Fibroblast of lung (primary cell): ENCODE results near the gene SHFL. TPM values are rescaled to one million over a fixed set of nuclear protein-coding genes. Genes with fewer than 3 reads are reported as not detected.

Source experiments
- DNase-seq, 2 donors: peaks; one replicate each; pipeline versions ENCODE4 v3.0.0 to v3.0.0-alpha.2; 2010; ENCODE audit warnings: low read depth in 2 of 2
- H2AFZ ChIP-seq: 2 replicates; pipeline ENCODE4 v1.5.1; 2012; ENCODE audit warnings: low read length, control low read depth, inconsistent platforms
- H3K27ac ChIP-seq: 2 replicates; pipeline ENCODE4 v1.5.1; 2011; ENCODE audit warnings: low read length, control low read depth; ENCODE audit not compliant: insufficient read depth
- H3K27me3 ChIP-seq: 2 replicates; pipeline ENCODE4 v1.5.1; 2011; ENCODE audit warnings: mild to moderate bottlenecking, low read length; ENCODE audit not compliant: control insufficient read depth, insufficient read depth
- H3K36me3 ChIP-seq: 2 replicates; pipeline ENCODE4 v1.5.1; 2011; ENCODE audit warnings: low read length; ENCODE audit not compliant: control insufficient read depth, insufficient read depth
- H3K4me1 ChIP-seq: 2 replicates; pipeline ENCODE4 v1.5.1; 2011; ENCODE audit warnings: low read length; ENCODE audit not compliant: control insufficient read depth, insufficient read depth; ENCODE audit errors: extremely low read depth
- H3K4me2 ChIP-seq: 2 replicates; pipeline ENCODE4 v1.5.1; 2011; ENCODE audit warnings: low read length, control low read depth; ENCODE audit not compliant: insufficient read depth; ENCODE audit errors: extremely low read depth
- H3K4me3 ChIP-seq, 4 experiments: fragments of 200-600 bp in 1 of 4; sonication (generic) in 1 of 4; replicated peaks in 1 of 4; 2 replicates each; pipeline ENCODE4 v1.5.1; 2011 to 2016; ENCODE audit warnings: low read length in 4 of 4, low read depth in 3 of 4, mild to moderate bottlenecking in 3 of 4, control low read depth in 2 of 4, inconsistent platforms in 1 of 4, mixed read lengths in 1 of 4; ENCODE audit not compliant: insufficient read depth in 1 of 4; ENCODE audit errors: control extremely low read depth in 1 of 4
- H3K79me2 ChIP-seq: 2 replicates; pipeline ENCODE4 v1.5.1; 2012; ENCODE audit warnings: mild to moderate bottlenecking, low read length, inconsistent platforms; ENCODE audit not compliant: control insufficient read depth, insufficient read depth
- H3K9ac ChIP-seq: 2 replicates; pipeline ENCODE4 v1.5.1; 2011; ENCODE audit warnings: mild to moderate bottlenecking, low read length, control low read depth; ENCODE audit not compliant: insufficient read depth
- H3K9me3 ChIP-seq: 2 replicates; pipeline ENCODE4 v1.5.1; 2012; ENCODE audit warnings: low read depth, low read length; ENCODE audit not compliant: control insufficient read depth, insufficient read depth
- H4K20me1 ChIP-seq: 2 replicates; pipeline ENCODE4 v1.5.1; 2011; ENCODE audit warnings: low read length; ENCODE audit not compliant: control insufficient read depth, insufficient read depth; ENCODE audit errors: extremely low read depth
- CTCF ChIP-seq, 2 donors: IDR thresholded peaks in 1 of 2; conservative IDR thresholded peaks in 1 of 2; 1 replicate in 1 of 2; 2 replicates in 1 of 2; pipeline ENCODE4 v1.5.1; 2011 to 2012; ENCODE audit warnings: low read length in 2 of 2, control low read depth in 1 of 2, inconsistent platforms in 1 of 2, low read depth in 1 of 2, mild to moderate bottlenecking in 1 of 2
- EZH2 ChIP-seq: IDR thresholded peaks from 2 replicates; pipeline ENCODE4 v1.5.1; 2012; ENCODE audit warnings: low read length, control low read depth, mild to moderate bottlenecking; ENCODE audit errors: missing control alignments
- polyA plus RNA-seq, 2 donors: library from polyadenylated mRNA; depleted of rRNA in 1 of 2; stranded (reverse) in 1 of 2; unstranded in 1 of 2; fragments of >200 nt; gene quantifications; 2 replicates each; pipeline ENCODE4 v1.2.1, GENCODE V29; 2011 to 2012; ENCODE audit warnings: missing spikeins in 1 of 2
- total RNA-seq: library from RNA; depleted of rRNA; stranded (reverse); fragments of >200 nt; gene quantifications from 2 replicates; pipeline ENCODE4 v1.2.1, GENCODE V29; 2014

SHFL gene
- total and polyA plus RNA-seq, 2 donors (not counting 1 experiment from before 2014, with no cell fraction given) = 29.0 to 29.4 TPM

GRCh38 chr19:10111405-10111811 is 25.3 kb downstream of the SHFL start, which contains the start of gene P2RY11:
P2RY11 (plus strand) TSS chr19:10111693; CDS start chr19:10111722, 29 bp downstream.
- Histone ChIP-seq H3K9me3 (no peaks in the 10 kb centered on the region), H3K4me3 (no peak within 1 kb of the TSS), H4K20me1 (no peaks in the 10 kb centered on the region), H3K4me1 (peaks cover 8% of the 10 kb centered on the region), H3K79me2 (peaks cover 20% of the 10 kb centered on the region), H3K36me3 (peaks cover 49% of the 10 kb centered on the region), H3K27ac (no peak within 1 kb of the TSS), H3K4me2 (no peak within 1 kb of the TSS), H3K27me3 (no peaks in the 10 kb centered on the region), H3K9ac (no peak within 1 kb of the TSS), H2AFZ (no peak within 1 kb of the TSS)
- no peak for TF ChIP-seq EZH2
- no peak for DNase-seq

GRCh38 chr19:10112037-10112761 is 26.1 kb downstream of the SHFL start:
- H3K4me3 ChIP-seq = no peak overlapping the region
- H3K4me2 ChIP-seq = no peak overlapping the region
- H3K79me2 ChIP-seq = peaks cover 12% of the 10 kb centered on the region
- peaks cover 52% of the 10 kb centered on the region for H3K36me3 ChIP-seq
- no peaks in the 10 kb centered on the region for H4K20me1 ChIP-seq
- DNase-seq = no peak
- TF ChIP-seq EZH2 = no peak
- no peaks in the 10 kb centered on the region for H3K9me3 ChIP-seq
- H3K4me1 ChIP-seq = peaks cover 6% of the 10 kb centered on the region
- H3K27ac ChIP-seq = no peak overlapping the region
- no peaks in the 10 kb centered on the region for H3K27me3 ChIP-seq
- no peak overlapping the region for H3K9ac ChIP-seq
- no peak overlapping the region for H2AFZ ChIP-seq

GRCh38 chr19:10112895-10113591 is 26.9 kb downstream of the SHFL start:
- peaks cover 2% of the 10 kb centered on the region for H3K4me1 ChIP-seq
- H2AFZ ChIP-seq = no peak overlapping the region
- no peaks in the 10 kb centered on the region for H3K27me3 ChIP-seq
- no peak overlapping the region for H3K9ac ChIP-seq
- H3K4me3 ChIP-seq = no peak overlapping the region
- DNase-seq = peak in 1 of 2 donors; percentile 23
- H3K79me2 ChIP-seq = peaks cover 3% of the 10 kb centered on the region
- H3K9me3 ChIP-seq = no peaks in the 10 kb centered on the region
- H3K27ac ChIP-seq = no peak overlapping the region
- peaks cover 45% of the 10 kb centered on the region for H3K36me3 ChIP-seq
- TF ChIP-seq EZH2 (no peak), CTCF (conservative IDR thresholded peaks at IDR 0.05 in 1 of 2, IDR thresholded peaks at IDR 0.05 in 1 of 2; ENCODE audit: low read depth in 1 of 2, low read length in 2 of 2) (peak; percentile 61 to 64)
- H4K20me1 ChIP-seq = no peaks in the 10 kb centered on the region
- no peak overlapping the region for H3K4me2 ChIP-seq
